NCI-H146 (cell line): ENCODE results near the gene TIAL1.
"Not testable (repeated sequence)": the region's sequence is repeated elsewhere in the genome, so short reads cannot be mapped to it uniquely, and the experiment has no call there.

ENCODE experiments used
- DNase-seq: peaks from one replicate; lab custom pipeline; 2025; lab: John Stamatoyannopoulos, UW

The TIAL1 gene

GRCh38 chr10:119528663-119529237 lies 68.0 kb downstream of the TIAL1 start:
- DNase-seq: not testable (repeated sequence)

GRCh38 chr10:119526621-119527592 lies 69.9 kb downstream of the TIAL1 start:
- DNase-seq: no peak

DNA sequence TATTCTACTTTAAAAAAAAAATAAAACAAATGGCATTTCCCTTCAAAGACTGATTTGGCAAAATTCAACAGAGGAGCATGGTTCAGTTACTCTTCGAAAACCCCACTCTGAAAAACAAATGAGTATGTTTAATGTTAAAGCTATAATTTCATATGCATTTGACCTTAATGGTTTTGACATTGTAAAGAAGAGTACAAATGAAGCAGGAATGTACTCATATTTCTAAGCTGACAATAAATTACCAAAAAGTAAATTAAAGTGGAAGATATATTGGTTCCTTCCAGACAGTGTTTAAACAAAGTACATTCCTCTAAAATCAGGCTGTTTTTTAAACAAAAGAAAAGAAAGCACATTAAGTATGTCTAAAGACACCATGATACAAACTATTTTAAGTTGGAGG lies 70.6 kb downstream of the TIAL1 start:
- DNase-seq: no peak

- DNase-seq: no peak
Measured at GRCh38 chr10:119525116-119525515, 71.6 kb downstream of the TIAL1 start.

GRCh38 chr10:119524720-119525070 lies 72.1 kb downstream of the TIAL1 start:
- no peak for DNase-seq

DNA sequence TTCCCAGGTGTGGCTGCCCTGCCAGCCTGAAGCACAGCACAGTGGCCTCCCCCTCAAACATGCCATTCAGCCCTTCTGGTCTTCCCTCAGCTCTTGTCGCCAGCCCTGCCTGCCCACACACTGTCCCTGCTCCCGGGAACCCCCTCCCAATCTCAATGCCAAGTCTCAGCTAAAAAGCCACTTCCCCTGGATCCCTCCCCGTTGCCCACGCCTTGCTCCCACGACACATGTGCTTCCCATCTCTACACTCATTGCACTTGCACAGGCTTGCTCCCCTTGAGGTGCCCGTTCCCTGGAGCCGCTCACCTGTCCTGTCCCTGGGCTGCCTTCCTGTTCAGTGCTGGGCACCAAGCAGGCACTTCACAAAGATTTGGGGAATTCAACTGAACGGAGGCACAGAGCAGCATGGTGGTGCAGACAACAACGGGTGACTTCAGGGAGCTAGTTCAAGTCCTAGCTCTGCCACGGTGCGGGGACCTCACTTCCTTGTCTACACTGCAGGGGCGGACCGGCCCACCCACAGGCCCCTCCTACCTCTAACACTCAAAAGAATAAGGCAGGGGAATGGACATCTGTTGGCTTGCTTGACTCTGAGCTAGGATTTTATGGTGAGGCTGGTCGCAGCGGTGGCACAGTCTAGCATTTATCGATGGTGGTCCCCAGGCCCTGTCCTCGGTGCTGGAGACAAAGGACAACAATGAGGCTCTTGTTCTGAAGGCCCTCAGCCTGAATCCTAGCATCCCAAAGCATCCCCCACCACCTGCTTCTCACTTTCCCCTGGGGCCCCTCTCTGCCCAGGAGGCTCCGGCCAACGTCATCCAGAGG lies 72.7 kb downstream of the TIAL1 start:
- DNase-seq: no peak
